OCI-LY1 (cell line): ENCODE measurements around the gene SCN1B.

Experiments
- H2AFZ ChIP-seq: fragments of 200-600 bp; sonication (generic), shearing (Covaris generic); 2 replicates; pipeline ENCODE4 v1.6.0; 2014; ENCODE audit warnings: antibody characterized with exemption, mild to moderate bottlenecking, low read length
- H3F3A ChIP-seq: fragments of 200-600 bp; sonication (generic), shearing (Covaris generic); 2 replicates; pipeline ENCODE4 v1.6.0; 2014; ENCODE audit warnings: mild to moderate bottlenecking, antibody characterized with exemption, low read length, moderate library complexity; ENCODE audit not compliant: insufficient read depth
- H3K27ac ChIP-seq: fragments of 200-600 bp; sonication (generic); 2 replicates; pipeline ENCODE4 v1.5.1; 2014; ENCODE audit warnings: low read length, mixed run types, mild to moderate bottlenecking, low read depth; ENCODE audit not compliant: poor library complexity, severe bottlenecking
- H3K27me3 ChIP-seq: fragments of 200-600 bp; sonication (generic); 2 replicates; pipeline ENCODE4 v1.6.0; 2014; ENCODE audit warnings: antibody characterized with exemption, mild to moderate bottlenecking, low read length, moderate library complexity; ENCODE audit not compliant: insufficient read depth
- H3K36me3 ChIP-seq: fragments of 200-600 bp; sonication (generic); 2 replicates; pipeline ENCODE4 v1.6.1; 2014; ENCODE audit warnings: mild to moderate bottlenecking, antibody characterized with exemption, low read length, moderate library complexity, mixed read lengths; ENCODE audit not compliant: insufficient read depth
- H3K4me1 ChIP-seq: fragments of 200-600 bp; sonication (generic); 2 replicates; pipeline ENCODE4 v1.5.1; 2014; ENCODE audit warnings: mild to moderate bottlenecking, low read length, moderate library complexity; ENCODE audit not compliant: insufficient read depth, severe bottlenecking
- H3K4me2 ChIP-seq: fragments of 200-600 bp; sonication (generic), shearing (Covaris generic); 2 replicates; pipeline ENCODE4 v1.6.1; 2014; ENCODE audit warnings: low read length
- H3K4me3 ChIP-seq: fragments of 200-600 bp; sonication (generic); 2 replicates; pipeline ENCODE4 v1.5.1; 2014; ENCODE audit warnings: low read length, low read depth, mild to moderate bottlenecking, mixed read lengths; ENCODE audit not compliant: poor library complexity, severe bottlenecking
- H3K79me2 ChIP-seq: fragments of 200-600 bp; shearing (Covaris generic); 2 replicates; pipeline ENCODE4 v1.6.1; 2016; ENCODE audit warnings: mixed run types, low read length, mixed read lengths; ENCODE audit not compliant: insufficient read depth
- H3K9ac ChIP-seq: fragments of 200-600 bp; sonication (generic), shearing (Covaris generic); 2 replicates; pipeline ENCODE4 v1.6.1; 2014; ENCODE audit warnings: mild to moderate bottlenecking, low read length, mixed read lengths
- H3K9me2 ChIP-seq: fragments of 200-600 bp; sonication (generic), shearing (Covaris generic); 2 replicates; pipeline ENCODE4 v1.6.1; 2014; ENCODE audit warnings: low read depth, mild to moderate bottlenecking, low read length, mixed read lengths
- H3K9me3 ChIP-seq: fragments of 200-600 bp; shearing (Covaris generic); 2 replicates; pipeline ENCODE4 v1.6.1; 2014; ENCODE audit warnings: low read length, mixed read lengths
- H4K20me1 ChIP-seq: fragments of 200-600 bp; sonication (generic), shearing (Covaris generic); 2 replicates; pipeline ENCODE4 v1.6.0; 2016; ENCODE audit warnings: mild to moderate bottlenecking, low read length; ENCODE audit not compliant: insufficient read depth
- EZH2 ChIP-seq: fragments of 200-600 bp; sonication (generic), shearing (Covaris generic); IDR thresholded peaks from 2 replicates; pipeline ENCODE4 v1.8.0; 2017; ENCODE audit warnings: borderline replicate concordance, mixed run types, mild to moderate bottlenecking, antibody characterized with exemption, low read length, moderate library complexity, mixed read lengths
- TF ChIP-seq, protein P1 (sequence below): fragments of 200-600 bp; sonication (generic), shearing (Covaris generic); IDR thresholded peaks from 2 replicates; pipeline ENCODE4 v1.5.1; 2017; ENCODE audit warnings: mild to moderate bottlenecking, antibody characterized with exemption, low read length, moderate library complexity, mixed read lengths

Gene SCN1B

DNA sequence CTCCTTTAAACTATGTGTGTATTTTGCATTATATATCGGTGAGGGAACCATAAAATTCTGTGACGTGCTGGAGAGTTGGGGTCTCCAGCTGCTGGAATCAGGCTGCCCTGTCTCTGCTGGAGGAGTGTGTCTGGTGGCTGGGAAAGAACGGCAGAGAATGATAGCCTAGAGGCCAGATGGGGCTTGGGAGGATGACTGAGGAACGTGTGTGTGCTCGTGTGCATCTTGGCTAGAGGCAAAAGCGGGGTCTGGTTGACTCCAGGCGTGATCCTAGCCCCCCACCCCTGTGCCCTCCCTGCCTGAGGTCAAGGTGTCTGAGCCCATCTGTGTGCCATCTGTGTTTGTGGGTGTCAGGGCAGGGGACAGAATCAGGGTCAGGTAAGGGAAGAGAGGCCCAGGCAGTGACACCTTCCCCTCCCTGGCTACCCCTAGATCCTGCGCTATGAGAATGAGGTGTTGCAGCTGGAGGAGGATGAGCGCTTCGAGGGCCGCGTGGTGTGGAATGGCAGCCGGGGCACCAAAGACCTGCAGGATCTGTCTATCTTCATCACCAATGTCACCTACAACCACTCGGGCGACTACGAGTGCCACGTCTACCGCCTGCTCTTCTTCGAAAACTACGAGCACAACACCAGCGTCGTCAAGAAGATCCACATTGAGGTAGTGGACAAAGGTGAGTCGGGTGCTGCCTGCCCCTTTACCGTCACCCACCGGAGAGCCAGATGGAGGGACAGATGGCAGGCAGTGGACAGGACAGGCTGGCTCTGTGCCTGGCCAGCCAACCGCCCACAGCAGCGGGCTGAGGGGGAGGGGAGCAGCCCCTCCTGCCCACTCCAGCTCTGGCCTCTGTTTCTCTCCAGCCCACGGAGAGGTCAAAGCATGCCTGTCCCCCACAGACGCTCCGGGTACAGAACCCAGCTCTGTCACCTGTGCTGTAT is 3.1 kb downstream of the SCN1B start:
- Histone ChIP-seq H3K4me2 (no peak overlapping the region), H2AFZ (no peak overlapping the region), H3K4me1 (peaks cover 5% of the 10 kb centered on the region), H3K4me3 (no peak overlapping the region), H3F3A (no peaks in the 10 kb centered on the region), H3K9me2 (no peaks in the 10 kb centered on the region), H3K36me3 (peaks cover 1% of the 10 kb centered on the region), H3K9ac (no peak overlapping the region), H3K9me3 (no peaks in the 10 kb centered on the region), H3K79me2 (no peaks in the 10 kb centered on the region), H4K20me1 (no peaks in the 10 kb centered on the region), H3K27me3 (peaks cover 11% of the 10 kb centered on the region), H3K27ac (no peak overlapping the region)
- TF ChIP-seq, protein P1, sequence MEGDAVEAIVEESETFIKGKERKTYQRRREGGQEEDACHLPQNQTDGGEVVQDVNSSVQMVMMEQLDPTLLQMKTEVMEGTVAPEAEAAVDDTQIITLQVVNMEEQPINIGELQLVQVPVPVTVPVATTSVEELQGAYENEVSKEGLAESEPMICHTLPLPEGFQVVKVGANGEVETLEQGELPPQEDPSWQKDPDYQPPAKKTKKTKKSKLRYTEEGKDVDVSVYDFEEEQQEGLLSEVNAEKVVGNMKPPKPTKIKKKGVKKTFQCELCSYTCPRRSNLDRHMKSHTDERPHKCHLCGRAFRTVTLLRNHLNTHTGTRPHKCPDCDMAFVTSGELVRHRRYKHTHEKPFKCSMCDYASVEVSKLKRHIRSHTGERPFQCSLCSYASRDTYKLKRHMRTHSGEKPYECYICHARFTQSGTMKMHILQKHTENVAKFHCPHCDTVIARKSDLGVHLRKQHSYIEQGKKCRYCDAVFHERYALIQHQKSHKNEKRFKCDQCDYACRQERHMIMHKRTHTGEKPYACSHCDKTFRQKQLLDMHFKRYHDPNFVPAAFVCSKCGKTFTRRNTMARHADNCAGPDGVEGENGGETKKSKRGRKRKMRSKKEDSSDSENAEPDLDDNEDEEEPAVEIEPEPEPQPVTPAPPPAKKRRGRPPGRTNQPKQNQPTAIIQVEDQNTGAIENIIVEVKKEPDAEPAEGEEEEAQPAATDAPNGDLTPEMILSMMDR: no peak
- TF ChIP-seq EZH2: no peak

DNA sequence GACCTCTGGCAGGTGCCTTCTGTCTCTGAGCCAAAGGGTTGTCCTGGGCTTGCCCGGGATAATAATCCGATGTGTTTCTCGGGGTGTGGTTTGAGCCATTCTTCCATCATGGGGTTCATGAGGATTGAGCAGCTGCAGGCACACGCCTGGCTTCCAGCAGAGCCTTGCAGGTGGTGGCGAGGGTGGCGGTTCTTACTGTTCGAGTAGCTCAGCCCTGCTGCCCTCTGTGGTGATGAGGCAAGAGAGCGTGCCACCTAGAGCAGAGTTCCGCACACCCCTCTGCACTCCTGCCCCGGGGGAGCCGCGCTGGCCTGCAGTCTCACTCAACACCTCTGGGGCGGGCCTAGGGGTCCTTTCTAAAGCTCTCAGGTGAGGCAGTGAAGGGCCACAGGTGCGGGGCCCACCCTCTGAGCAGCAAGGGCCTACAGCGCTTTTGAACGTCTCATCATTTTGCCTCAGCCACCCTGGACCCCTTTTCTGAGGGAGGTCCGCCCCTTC is 3.8 kb downstream of the SCN1B start:
- TF ChIP-seq, protein P1: no peak
- Histone ChIP-seq H3K36me3 (no peaks in the 10 kb centered on the region), H3F3A (no peaks in the 10 kb centered on the region), H3K4me2 (no peak overlapping the region), H3K79me2 (no peaks in the 10 kb centered on the region), H2AFZ (no peak overlapping the region), H3K27me3 (peaks cover 11% of the 10 kb centered on the region), H3K4me1 (peaks cover 5% of the 10 kb centered on the region), H3K27ac (no peak overlapping the region), H4K20me1 (no peaks in the 10 kb centered on the region), H3K9me3 (no peaks in the 10 kb centered on the region), H3K9me2 (no peaks in the 10 kb centered on the region), H3K4me3 (no peak overlapping the region), H3K9ac (no peak overlapping the region)

DNA sequence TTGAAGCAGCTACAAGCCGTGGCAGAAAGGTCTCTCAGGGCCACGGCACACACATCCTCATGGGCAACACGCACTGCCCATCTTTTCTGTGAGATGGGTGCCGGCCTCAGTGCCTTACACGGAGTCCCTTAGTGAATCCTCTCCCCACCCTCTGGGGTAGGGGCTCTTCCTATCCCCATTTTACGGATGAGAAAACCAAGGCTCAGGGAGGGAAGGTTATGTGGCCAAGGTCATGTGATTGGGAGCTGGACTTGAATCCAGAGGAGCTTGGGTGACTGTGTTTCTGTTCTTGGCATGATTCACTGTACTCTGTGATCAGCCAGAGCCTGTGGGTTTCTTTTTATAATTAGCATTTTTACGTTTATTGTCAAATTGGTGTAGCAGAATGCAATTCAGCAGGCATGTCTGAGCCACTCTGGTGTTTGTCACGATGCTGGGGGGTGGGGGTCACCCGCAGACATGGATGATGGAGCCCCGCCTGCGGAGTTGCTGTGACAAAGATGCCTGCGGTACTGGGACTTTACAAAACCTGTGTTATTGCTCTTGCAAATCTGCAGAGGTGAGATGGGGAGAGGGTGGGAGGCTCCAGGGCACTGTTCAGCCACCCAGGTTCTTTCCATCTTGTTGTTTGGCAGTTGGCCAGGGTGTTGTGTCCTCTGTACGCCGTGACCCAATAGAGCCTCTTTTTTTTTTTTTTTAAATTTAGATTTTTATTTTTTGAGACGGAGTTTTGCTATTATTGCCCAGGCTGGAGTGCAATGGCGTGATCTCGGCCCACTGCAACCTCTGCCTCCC is 4.5 kb downstream of the SCN1B start:
- peaks cover 11% of the 10 kb centered on the region for H3K27me3 ChIP-seq
- no peaks in the 10 kb centered on the region for H3K79me2 ChIP-seq
- no peaks in the 10 kb centered on the region for H3K9me3 ChIP-seq
- no peak overlapping the region for H3K27ac ChIP-seq
- H4K20me1 ChIP-seq: no peaks in the 10 kb centered on the region
- no peak overlapping the region for H3K4me3 ChIP-seq
- no peaks in the 10 kb centered on the region for H3F3A ChIP-seq
- H3K4me2 ChIP-seq: no peak overlapping the region
- H2AFZ ChIP-seq: no peak overlapping the region
- TF ChIP-seq, protein P1: no peak
- no peak for TF ChIP-seq EZH2
- H3K4me1 ChIP-seq: peaks cover 5% of the 10 kb centered on the region
- H3K9me2 ChIP-seq: no peaks in the 10 kb centered on the region
- H3K9ac ChIP-seq: no peak overlapping the region
- no peaks in the 10 kb centered on the region for H3K36me3 ChIP-seq
